Measurements from ENCODE around the gene IRF2BPL. TPM values are rescaled to one million over a fixed set of nuclear protein-coding genes. Genes with fewer than 3 reads are reported as not detected.

IRF2BPL gene
- total and polyA plus RNA-seq, 7 donors, result 3.8 to 26.3 (median 9.7) TPM

GRCh38 chr14:77058117-77058516 lies 29.6 kb upstream of the IRF2BPL start:
- TF ChIP-seq CTCF (IDR thresholded peaks at IDR 0.05), result no peak
- Histone ChIP-seq H3K27ac (no peak overlapping the region), H3K27me3 (ENCODE audit: insufficient read depth in 3 of 3, low read length in 2 of 3) (no peaks in the 10 kb centered on the region), H3K4me1 (no peaks in the 10 kb centered on the region), H3K4me3 (no peak overlapping the region), H3K36me3 (ENCODE audit: insufficient read depth in 1 of 2, low read depth in 1 of 2) (no peaks in the 10 kb centered on the region), H3K9me3 (peaks cover 15% of the 10 kb centered on the region)
- whole genome bisulfite sequencing, 3 donors, result 80 to 86% (median 83%) methylated on average over 9 of the region's 9 CpGs
- DNase-seq, result peak in 1 of 2 donors; percentile 6
- no peak for ATAC-seq
- intact Hi-C loops (cut with DNase I), result no loop called here

GRCh38 chr14:77055981-77056380 lies 27.5 kb upstream of the IRF2BPL start:
- no peak overlapping the region for H3K4me3 ChIP-seq
- ATAC-seq, result peak; percentile 14 to 85 (median 70)
- 17 to 35% (median 23%) methylated on average over 3 of the region's 3 CpGs for WGBS, 3 donors
- H3K4me1 ChIP-seq, result peaks cover 4% of the 10 kb centered on the region
- peak in 1 of 2 donors; percentile 75 for DNase-seq
- peaks cover 15% of the 10 kb centered on the region for H3K9me3 ChIP-seq
- no peaks in the 10 kb centered on the region for H3K27me3 ChIP-seq (ENCODE audit: insufficient read depth in 3 of 3, low read length in 2 of 3)
- peak overlapping the region; percentile 61 for H3K27ac ChIP-seq
- intact Hi-C loops (cut with DNase I), result no loop called here
- no peaks in the 10 kb centered on the region for H3K36me3 ChIP-seq (ENCODE audit: insufficient read depth in 1 of 2, low read depth in 1 of 2)
- no peak for TF ChIP-seq CTCF (IDR thresholded peaks at IDR 0.05)

GRCh38 chr14:77055306-77055705 lies 26.8 kb upstream of the IRF2BPL start:
- Histone ChIP-seq H3K27me3 (ENCODE audit: insufficient read depth in 3 of 3, low read length in 2 of 3) (no peaks in the 10 kb centered on the region), H3K27ac (peak overlapping the region; percentile 61), H3K4me1 (peaks cover 5% of the 10 kb centered on the region), H3K9me3 (peaks cover 15% of the 10 kb centered on the region), H3K4me3 (no peak overlapping the region), H3K36me3 (ENCODE audit: insufficient read depth in 1 of 2, low read depth in 1 of 2) (no peaks in the 10 kb centered on the region)
- no peak for TF ChIP-seq CTCF (IDR thresholded peaks at IDR 0.05)
- 43 to 48% (median 43%) methylated on average over 5 of the region's 5 CpGs for WGBS, 3 donors
- DNase-seq (peak in 1 of 2 donors; percentile 58), ATAC-seq (no peak)
- intact Hi-C loops (cut with DNase I), result no loop called here

GRCh38 chr14:77053046-77053841 lies 24.7 kb upstream of the IRF2BPL start:
- Histone ChIP-seq H3K27ac (peak overlapping the region; percentile 67), H3K4me1 (peaks cover 5% of the 10 kb centered on the region), H3K36me3 (ENCODE audit: insufficient read depth in 1 of 2, low read depth in 1 of 2) (no peaks in the 10 kb centered on the region), H3K9me3 (peaks cover 15% of the 10 kb centered on the region), H3K4me3 (no peak overlapping the region), H3K27me3 (ENCODE audit: insufficient read depth in 3 of 3, low read length in 2 of 3) (no peaks in the 10 kb centered on the region)
- intact Hi-C loops (cut with DNase I), result no loop called here
- TF ChIP-seq CTCF (IDR thresholded peaks at IDR 0.05), result peak; percentile 74
- peak; percentile 22 to 59 (median 23) for ATAC-seq
- DNase-seq, result peak; percentile 76 to 81
- 38 to 45% (median 39%) methylated on average over 21 of the region's 21 CpGs for WGBS, 3 donors
